ENCODE measurements around the gene CHCHD3.

Gene CHCHD3

DNA sequence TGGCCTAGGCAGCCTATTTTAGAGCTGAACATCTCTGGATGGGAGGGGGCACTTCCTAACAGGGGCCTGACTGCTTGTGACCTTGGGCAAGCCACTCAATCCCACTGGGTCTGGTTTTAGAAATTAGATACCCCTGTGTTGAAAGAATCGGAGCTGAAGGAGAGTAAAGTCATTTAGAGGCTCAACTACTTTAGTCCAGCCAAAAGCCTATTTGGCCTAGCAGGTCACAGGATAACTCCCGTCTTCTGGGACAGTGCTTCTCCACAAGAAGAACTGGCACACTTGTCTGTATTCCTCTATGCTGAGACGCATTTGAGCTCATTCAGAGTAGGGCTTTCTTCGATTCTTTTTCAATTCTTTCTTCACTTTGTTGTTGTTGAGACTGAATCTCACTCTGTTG lies 224.2 kb downstream of the CHCHD3 start:
- no peak for DNase-seq

DNA sequence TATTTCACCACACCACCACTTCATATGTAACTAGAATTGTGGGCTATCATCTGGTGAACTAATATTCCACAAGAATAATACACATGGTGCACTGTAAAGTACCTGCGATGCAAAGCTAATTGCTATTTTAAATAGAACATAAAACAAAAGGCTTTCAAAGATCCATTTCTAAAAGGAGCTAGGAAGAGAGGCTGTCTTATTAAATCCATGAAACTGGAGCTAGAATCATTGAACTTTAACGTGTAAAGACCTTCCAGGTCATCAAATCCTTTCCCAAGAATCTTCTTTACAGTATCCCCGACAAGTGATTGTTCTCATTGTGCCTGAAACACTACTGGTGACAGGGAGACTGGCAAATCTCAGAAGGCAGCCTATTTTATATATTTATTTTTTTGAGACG lies 224.9 kb downstream of the CHCHD3 start:
- DNase-seq: no peak

DNA sequence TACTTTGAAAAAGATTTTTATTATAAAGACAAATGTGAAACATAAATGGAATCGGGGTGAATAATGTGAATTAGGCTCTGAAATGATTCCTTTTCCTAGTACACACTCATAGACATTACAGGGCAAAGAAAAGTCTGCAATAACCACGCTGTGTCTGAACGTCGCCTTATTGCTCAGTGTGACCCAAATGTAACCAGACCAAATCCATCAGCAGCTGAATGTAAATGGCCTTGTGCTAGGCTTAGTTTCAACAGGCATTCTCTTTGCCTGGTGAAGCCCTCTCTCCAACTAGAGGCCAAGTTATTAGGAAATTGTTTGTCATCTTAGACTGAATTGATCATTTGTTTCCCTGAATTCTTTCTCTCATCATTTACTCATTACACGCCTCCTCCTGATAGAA lies 225.5 kb downstream of the CHCHD3 start:
- DNase-seq: no peak

DNA sequence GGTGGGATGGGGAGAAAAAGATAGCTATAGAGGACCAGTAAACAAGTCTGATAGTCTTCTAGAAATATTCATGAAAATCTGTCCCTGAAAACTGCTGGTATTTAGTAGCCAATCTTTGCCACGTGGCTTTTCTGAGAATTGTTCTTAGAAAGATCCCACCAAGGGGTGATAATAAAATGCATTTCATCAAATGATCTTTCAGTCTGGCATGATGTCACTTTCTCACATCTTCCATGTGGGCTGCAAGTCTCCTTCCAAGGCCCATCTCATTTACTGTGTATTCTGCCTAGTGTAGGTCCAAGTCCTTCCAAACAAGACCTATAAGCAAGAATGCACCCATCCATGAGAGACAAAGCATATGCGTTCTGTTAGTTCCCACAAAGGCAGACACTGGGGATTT lies 226.0 kb downstream of the CHCHD3 start:
- no peak for DNase-seq

DNA sequence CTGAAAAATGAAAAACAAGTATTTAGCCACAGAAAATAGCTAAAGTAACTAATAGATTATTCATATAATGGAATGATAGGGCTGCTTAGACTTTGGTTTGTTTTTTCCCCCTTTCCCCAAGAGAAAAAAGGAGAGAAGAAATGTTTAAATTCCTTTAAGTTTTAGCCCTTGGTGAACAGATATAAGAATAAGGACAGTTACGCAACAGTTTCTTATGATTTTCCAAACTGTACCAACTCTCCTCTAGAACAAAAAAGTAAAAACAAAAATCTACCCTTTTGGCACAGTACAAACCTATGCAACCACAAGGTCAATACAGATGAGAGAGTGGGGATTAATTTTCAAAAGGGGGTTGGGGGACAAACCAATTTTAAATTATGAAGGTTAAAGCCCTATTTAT lies 227.7 kb downstream of the CHCHD3 start:
- DNase-seq: no peak

DNA sequence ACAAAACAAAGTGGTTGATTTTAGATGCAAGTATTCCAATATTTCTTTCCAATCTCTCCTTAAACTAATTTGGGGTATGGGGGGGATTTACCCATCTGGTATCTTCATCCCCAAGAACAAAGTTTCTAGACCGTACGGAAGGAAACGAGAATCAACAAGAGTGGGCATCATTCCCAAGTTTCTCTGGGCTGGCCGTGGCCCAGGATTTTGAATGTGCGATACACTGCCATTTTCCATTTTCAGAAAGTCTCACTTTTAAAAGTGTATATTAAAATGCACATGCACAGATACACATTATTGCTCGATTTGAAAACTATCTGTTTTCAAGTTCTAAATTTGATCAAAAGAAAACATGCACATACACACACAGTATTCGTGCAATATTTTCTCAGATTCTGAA lies 234.5 kb downstream of the CHCHD3 start:
- DNase-seq: no peak

DNA sequence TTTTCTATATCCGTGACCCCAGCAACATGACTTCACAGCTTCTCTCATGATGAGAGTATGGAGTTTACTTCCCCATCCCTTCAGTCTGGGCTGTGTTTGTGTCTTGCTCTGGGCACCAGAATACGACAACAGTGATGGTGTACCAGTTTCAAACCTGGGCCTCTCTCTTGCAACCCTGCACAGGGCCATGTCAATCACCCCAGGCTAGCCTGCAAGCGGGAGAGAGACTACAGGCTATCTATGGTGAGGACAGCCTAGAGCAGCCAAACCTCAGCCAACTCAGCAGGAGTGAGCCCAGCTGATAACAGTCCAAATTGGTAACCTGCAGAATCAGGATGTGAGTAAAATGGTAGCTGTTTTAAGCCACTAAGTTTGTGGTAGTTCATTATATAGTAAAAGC lies 235.8 kb downstream of the CHCHD3 start:
- no peak for DNase-seq

DNA sequence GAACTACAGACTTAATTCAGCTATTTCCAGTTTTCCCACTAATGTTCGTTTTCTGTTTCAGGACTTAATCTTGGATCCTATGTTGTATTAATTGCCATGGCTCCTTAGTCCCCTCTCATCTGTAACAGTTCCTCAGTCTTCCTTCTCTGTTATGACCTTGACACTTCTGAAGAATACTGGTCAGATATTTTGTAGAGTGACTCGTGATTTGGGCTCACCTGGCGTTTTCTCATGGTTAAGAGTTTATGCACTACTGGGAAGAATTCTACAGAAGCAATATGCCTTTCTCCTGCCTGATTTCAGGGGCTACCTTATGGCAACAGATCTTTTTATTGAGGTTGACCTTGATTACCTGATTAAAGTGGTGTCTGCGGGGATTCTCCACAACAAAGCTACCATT lies 239.4 kb downstream of the CHCHD3 start:
- DNase-seq: no peak

DNA sequence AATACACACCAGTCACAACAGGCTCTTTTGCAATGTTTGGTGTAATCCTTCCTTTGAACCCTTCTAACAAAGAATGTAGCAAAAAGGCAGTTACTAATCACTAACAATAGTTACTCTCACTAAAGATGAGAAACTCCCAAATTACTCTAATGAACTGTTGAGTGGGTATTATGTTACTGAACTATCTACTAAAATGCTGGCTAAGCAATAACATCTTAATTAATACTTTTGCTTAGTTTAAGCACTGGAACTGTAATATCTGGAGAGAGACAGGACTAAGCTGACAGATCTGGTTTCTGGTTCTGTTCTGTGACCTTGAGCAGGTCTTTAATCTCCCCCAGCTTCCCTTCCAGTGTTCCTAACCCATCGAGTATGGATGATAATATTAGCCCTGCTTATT lies 241.7 kb downstream of the CHCHD3 start:
- peak; percentile 13 for DNase-seq

DNA sequence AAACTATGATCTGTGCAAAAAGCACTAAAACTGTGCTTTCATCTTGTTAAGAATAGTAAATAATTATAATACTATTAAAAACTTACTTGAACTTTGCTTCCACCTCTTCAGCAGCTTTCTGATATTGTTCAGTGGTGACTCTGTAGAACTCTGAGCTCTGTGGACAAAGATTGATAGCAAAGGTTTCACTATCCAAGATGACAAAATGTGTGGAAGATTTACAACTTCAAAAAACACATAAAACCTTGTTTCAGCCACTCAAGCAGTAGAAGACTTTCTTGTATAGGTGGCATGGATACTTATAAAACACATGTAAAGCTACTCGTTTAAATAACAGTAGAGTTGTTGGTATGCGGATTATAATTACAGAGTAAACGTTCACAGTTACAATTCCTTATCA lies 243.6 kb downstream of the CHCHD3 start:
- no peak for DNase-seq

DNA sequence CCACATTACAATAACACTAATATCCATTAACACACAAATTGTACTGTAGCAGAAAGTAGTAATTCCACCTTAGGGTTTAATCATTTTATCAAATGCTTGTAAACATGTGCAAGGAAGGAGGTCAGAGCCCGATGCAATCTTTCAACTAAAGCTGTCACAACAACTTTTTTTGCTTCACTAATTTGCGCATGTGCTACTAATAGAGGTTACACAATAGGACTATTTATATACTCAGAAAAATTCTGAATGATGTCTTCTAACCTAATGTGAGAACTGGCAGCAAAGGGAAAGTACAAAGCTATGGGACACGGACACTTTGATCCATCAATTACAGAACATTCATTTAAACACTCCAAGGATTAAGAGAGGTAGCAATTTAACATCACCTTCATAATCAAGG lies 244.4 kb downstream of the CHCHD3 start:
- DNase-seq: no peak

DNA sequence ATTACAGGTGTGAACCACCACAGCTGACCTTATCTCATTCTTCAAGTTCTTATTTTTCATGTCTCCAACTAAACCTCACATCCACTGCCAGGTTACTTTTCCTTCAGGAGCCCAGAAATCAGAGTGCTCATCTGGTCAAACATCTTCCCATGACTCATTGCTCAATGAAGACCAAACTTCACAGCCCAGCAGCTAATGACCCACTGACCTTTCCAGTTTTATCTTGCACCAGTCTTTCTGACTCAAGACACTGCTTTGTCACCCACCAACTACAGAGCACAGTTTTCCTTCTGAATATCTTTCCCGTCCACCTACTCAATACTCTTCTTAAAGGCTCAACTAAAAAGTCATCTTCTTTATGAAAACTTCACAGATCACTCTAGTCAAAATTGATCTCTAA lies 245.1 kb downstream of the CHCHD3 start:
- no peak for DNase-seq

DNA sequence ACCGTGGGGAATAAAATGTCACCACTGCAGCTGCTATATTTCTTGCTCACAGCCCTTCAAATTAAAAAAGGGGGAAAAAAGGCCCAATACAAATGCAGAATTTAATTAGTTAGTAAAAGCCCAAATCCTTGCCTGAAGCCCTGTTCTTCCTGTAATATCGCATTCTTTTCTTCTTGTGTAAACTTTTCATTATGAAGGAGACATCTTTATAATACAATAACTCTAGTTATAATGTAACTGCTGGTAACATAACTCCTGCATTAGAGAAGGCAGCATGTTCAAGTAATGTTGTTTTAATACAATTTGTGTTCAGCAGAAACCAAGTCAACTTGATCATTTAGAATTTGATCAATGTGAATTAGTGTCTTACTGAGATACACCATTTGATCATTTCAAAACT lies 250.9 kb downstream of the CHCHD3 start:
- DNase-seq: no peak

DNA sequence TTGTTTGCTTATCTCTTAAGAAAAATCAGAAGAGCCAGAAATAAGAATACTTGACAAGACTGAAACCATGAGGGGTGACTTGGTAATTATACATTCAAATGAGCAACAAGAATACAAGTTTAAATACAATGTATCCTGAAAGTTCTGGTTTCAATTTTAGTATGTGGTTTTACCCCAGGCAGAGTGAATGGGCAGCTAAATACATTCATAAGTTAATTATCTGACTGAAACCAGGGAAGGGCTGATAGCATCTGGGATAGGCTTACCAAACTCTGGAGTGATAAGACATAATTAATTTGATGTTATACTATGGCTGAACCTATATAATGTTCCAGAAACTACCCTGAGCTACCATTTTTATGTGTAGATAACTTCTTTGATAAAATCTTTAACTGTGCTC lies 253.4 kb downstream of the CHCHD3 start:
- DNase-seq: no peak

DNA sequence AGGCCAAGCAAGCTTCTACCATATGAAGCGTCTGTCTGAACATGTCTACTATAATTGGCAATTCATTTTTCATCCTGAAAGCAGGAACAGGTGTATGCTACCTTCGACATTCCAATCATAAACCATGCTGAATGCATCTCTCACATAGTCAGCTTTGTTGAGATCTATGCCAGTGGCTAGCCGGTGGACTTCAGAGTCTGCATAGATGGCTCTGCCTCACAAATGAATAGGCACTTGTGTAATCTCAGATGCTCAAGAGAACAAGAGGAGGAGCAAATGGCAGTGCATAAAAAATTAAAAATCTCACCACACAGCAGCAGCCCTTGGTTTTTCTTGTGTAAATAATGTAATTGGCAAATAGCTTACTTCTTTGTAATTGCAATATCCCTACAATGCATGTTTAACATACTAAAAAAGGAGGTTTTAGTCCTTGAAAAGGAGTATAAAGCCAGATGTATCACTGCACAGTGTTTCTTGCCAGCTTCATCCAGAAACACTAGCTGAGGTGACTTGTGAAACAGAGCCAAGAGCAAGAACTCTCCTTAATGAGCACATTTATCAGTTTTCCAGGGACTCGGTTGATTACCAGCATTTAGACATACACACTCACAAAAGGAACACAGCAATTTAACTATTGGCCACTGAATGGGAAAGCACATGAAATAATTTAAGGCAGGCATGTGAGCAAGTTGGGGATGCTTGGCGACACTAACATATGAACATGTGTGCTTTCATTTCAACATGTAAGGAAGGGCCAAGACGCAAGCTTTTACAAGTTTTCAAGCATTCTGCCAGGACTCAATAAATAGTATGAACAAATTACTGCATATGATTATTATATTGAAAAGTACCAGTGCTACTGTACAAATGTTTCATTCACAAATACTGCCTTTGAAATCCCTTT lies 255.7 kb downstream of the CHCHD3 start:
- DNase-seq: peak; percentile 83

DNA sequence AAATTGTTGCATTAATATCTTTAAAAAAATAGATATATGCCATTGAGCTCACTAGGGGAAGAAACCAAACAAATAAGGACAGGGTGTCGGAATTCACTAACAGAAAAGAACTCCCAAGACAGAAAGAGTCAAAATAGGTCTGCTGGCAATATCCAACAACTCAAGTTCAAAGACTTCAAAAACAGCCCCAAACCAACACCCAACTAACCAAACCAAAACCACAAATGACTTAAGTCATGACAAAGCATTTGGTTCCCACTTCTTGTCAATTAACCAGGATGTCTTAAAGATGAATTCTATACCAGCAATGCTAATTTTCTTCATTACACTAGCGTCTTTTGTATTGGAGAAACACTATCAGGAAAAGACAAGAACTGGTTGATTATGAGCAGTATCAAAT lies 256.7 kb downstream of the CHCHD3 start:
- DNase-seq: no peak

DNA sequence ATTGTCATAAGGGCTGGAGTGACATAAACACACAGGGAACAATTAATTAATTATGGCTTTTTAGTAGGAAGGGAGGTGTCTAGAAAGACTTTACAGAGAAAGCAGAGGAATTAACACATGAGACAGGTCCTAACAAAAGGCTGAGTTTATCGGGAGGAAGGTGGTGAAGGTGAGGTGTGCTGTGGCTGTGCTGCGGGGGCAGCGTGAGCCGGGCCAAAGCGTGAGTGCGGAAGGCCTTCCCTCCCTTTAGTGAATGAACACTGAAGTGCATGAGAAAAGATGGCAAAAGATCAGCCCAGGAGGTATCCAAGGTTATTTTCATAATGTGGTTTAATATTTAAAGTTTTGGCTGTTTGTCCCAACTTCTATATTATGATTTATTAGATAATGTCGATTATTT lies 262.2 kb downstream of the CHCHD3 start:
- no peak for DNase-seq

DNA sequence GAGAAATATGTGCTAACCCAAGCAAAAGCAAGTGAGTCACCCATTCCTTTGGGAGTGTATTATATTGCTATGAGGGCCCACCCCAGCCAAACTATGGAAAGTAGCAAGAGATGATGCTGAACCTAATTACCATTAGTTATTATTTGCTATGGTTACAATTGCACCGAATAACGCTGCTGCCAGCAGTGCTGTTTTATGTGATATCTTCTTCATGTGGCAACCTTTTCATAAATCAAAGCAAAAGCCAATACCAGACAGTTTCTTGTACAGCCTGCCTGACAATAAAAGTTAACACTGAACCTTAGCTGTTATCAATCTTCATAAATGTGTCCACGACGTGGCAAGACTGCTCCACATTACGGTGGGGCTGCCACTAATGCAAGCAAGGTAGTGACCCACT lies 263.9 kb downstream of the CHCHD3 start:
- DNase-seq: no peak

DNA sequence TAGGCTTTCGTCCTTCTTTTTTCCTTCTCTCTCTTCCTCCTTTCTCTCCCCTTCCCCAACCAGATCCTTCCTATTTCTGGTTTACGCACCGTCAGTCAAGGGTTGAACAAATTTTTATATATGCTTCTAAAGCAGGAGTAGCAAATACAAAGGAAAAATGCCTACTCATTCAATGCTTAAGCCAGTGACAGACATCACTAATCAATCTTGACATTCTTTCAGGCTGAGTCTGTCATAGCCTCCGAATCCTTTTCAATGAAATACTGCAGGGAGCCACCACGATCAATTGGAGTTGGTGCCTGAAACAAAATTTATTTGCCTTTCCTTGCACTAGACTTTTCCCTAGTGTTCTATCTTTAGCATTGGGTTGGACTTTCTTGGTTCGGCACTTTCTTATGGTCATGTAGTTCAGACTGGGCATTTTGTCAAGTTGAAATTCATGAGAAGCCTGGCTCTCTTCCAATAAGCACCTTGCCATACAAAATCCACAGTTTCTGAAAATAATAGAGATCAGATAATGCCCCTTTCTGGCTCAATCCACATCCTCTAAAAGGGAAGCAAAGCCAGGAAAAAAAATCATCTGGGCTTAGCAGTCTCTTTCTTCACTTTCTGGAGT lies 266.1 kb downstream of the CHCHD3 start:
- DNase-seq: peak; percentile 43

DNA sequence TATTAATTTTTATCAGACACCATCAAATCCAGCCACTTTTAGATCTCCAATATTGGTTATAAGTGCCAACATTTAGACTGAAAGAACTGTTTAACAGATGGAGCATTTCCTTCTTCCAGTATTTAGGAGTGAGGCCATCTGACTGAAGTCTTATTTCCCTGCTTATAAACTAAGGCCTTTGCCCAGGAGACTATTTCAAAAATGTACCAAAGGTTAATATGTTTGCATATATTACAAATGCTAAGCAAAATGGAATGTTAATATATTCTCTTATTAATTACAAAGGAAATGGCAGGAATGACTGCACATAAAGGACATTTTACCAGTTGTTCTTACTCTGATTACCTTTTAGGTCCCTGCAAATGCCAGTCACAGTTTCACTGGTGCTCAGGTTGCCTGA lies 266.8 kb downstream of the CHCHD3 start:
- DNase-seq: no peak

DNA sequence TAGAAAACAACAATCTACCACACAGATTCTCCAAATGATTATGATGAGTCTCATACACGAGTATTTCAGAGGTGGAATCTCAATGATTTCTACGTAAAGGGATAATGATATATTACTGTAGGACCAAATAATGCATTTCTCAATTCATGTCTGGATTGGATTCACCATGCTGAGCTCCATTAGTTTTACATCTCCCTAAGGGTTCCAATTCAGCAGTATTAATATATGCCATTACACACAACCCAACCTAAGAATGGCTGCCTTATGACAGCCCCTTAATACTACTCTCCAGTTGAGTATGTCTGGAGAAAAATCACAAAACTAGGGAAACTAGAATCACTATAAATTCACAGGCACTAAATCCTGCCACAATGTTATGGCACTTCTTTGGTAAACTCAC lies 271.3 kb downstream of the CHCHD3 start:
- no peak for DNase-seq

DNA sequence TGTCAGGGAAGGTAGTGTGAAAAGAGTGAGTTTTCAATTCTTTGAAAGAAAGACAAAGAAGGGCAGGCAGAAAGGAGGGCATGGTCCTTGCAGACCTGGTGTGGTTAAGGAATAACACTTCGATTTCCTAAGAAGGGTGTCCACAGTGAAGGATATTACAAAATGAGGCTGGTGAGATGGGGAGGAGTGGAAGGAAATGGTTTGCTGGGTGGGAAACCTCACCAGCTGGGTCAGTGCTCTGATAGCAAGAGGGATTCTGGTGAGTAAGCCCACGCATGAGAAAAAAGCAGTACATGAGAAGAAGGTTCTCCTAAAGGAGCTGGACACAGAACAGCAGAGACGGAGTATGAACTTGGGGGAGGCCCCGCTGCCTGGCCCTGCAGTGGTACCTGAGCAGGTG lies 275.1 kb downstream of the CHCHD3 start:
- DNase-seq: no peak

DNA sequence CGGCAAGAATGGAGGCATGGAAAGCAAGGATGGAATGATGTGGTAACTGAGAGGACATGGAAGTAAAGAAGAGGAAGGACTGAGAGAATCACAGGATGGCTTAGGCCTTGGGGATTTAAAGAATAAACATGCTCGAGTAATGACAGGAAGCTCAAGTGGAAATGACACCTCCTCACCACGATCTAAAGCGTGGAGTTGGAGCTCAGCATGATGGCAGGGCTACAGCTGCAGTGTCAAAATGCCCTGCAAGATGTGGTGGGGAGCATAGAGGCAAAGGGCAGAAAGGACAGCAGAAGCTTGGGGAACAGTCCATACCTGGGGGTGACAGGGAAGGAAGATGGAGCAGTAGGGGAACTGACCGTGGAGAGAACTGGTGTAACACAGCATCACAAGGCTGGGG lies 276.1 kb downstream of the CHCHD3 start:
- DNase-seq: no peak

DNA sequence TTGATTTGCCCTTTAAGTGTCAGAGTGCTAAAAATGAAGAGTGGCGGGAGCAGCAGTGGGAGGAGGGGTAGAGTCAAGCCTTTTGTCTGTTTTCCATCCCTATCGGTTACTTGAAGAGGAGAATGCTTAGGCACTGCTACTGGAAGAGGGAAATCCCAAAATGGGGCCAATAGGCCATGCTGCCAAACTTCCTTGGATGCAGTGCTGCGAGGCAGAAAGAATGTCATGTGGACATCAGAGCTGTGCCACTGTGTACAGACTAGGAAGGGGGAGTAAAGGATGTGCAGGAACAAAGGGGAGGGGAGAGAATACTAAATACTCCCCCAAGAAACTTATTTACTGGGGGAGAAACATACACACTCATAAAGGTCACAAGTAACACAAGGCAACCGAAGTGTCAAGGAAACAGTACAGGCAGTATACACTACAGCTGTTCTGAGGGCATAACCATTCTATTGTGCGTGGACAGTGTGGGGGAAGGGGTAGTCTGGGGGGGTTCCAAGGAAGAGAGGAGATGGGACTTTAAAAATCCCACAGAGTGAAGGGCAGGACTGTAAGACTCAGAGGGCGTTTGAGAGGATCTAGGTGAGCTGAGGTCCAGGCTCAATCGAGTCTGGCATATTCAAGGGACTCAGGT lies 276.9 kb downstream of the CHCHD3 start:
- DNase-seq: no peak

Data from NCI-H1105 treated with DMSO at 0.1 percent for 48 hours (cell line).